Chondrocyte (in vitro differentiated cells): ENCODE results near the gene AHRR. TPM values are rescaled to one million over a fixed set of nuclear protein-coding genes. Genes with fewer than 3 reads are reported as not detected.

Experiments
- DNase-seq: peaks from one replicate; pipeline ENCODE4 v3.0.0; 2021; ENCODE audit warnings: mixed read lengths, low spot score
- H3K27ac Mint-ChIP-seq: one replicate; pipeline ENCODE4 v1.8.0; 2021; ENCODE audit warnings: mild to moderate bottlenecking, moderate library complexity, mixed read lengths; ENCODE audit not compliant: unreplicated experiment
- H3K27me3 Mint-ChIP-seq: 2 replicates; pipeline ENCODE4 v1.8.0; 2021; ENCODE audit warnings: low read depth, mixed read lengths
- H3K36me3 Mint-ChIP-seq: 2 replicates; pipeline ENCODE4 v1.8.0; 2021; ENCODE audit warnings: low read depth, mixed read lengths
- H3K4me1 Mint-ChIP-seq: 2 replicates; pipeline ENCODE4 v1.8.0; 2021; ENCODE audit warnings: low read depth, mild to moderate bottlenecking, mixed read lengths
- H3K4me3 Mint-ChIP-seq: one replicate; pipeline ENCODE4 v1.8.0; 2021; ENCODE audit warnings: mild to moderate bottlenecking, moderate library complexity, mixed read lengths; ENCODE audit not compliant: unreplicated experiment
- H3K9me3 Mint-ChIP-seq: 2 replicates; pipeline ENCODE4 v1.8.0; 2021; ENCODE audit warnings: low read depth, mixed read lengths
- total RNA-seq: library from RNA; stranded (reverse); gene quantifications from 3 replicates; pipeline ENCODE4 v1.2.1, GENCODE V29; 2021
- TF ChIP-seq, protein P1 (sequence below): fragments of 200-600 bp; sonication (generic); IDR thresholded peaks from 2 replicates; pipeline ENCODE4 v1.5.0; 2021; ENCODE audit warnings: antibody characterized with exemption, mild to moderate bottlenecking, moderate library complexity

Gene AHRR
- total RNA-seq, 1 donor from 2014 or later = 17.3 TPM

DNA sequence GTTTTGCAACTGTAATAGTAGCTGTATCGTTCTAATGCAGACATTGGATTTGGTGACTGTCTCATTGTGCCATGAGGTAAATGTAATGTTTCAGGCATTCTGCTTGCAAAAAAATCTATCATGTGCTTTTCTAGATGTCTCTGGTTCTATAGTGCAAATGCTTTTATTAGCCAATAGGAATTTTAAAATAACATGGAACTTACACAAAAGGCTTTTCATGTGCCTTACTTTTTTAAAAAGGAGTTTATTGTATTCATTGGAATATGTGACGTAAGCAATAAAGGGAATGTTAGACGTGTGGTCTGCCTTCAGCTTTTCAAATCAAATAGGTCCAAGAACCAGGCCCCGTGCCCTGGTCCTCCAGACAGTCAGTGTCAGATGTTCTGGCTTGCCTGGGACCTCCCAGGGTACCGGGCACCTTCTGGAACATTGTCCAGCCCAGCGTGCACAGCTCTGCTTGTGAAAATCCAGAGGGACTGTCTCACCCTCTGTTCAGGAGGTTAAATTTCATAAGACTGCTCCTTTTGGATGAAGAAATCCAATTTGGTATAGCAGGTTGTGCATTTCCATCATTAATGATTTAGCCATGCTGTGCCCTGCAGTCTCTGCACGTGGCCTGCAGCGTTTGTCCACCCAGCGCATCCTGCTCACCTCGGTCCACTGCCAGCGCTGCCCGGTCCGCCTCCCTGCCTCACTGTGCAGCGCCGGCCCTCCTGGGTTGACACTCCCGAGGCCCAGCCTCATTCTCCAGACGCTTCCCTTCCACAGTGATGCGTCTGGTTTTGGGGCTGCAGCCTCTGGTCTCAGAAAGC is 6.6 kb upstream of the AHRR start:
- TF ChIP-seq, protein P1, sequence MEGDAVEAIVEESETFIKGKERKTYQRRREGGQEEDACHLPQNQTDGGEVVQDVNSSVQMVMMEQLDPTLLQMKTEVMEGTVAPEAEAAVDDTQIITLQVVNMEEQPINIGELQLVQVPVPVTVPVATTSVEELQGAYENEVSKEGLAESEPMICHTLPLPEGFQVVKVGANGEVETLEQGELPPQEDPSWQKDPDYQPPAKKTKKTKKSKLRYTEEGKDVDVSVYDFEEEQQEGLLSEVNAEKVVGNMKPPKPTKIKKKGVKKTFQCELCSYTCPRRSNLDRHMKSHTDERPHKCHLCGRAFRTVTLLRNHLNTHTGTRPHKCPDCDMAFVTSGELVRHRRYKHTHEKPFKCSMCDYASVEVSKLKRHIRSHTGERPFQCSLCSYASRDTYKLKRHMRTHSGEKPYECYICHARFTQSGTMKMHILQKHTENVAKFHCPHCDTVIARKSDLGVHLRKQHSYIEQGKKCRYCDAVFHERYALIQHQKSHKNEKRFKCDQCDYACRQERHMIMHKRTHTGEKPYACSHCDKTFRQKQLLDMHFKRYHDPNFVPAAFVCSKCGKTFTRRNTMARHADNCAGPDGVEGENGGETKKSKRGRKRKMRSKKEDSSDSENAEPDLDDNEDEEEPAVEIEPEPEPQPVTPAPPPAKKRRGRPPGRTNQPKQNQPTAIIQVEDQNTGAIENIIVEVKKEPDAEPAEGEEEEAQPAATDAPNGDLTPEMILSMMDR = no peak
- Mint-ChIP-seq H3K27ac (no peak overlapping the region), H3K27me3 (no peaks in the 10 kb centered on the region), H3K4me3 (no peak overlapping the region), H3K4me1 (peaks cover 2% of the 10 kb centered on the region), H3K9me3 (no peaks in the 10 kb centered on the region), H3K36me3 (peaks cover 7% of the 10 kb centered on the region)
- no peak for DNase-seq

DNA sequence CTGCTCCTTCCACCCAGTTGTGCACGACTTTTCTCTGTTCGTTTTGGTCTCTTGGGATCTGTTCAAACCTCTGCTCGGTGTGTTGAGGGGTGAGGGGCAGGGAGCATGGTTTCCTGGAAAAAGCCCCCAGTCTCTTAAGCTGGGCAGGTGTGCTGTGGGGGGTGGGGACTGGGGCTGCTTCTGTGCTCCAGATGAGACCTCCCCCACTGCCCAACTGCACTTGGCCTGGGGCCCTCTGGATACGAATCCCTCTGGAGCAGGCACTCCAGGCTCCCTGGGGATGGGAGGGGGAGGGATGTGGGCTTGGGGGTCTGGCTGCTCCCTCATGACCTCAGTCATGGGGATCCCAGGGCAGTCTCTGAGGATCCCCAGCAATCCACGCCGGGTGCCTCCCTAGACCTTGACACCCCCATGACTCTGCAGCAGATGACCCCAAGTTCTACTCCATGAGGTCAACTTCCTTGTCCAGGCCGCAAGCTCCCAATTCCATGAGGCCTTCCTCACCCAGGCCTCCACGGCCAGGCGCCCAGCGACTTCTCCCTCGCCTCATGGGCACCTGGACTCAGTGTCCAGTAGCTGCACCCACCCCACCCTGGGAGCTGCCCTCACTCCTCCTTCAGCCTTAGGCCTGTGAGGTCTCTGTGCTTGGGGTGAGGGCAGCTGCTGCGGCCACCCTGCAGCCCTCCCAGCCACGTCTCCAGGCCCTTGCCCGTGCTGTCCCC is 5.9 kb upstream of the AHRR start:
- H3K4me1 Mint-ChIP-seq = peaks cover 7% of the 10 kb centered on the region
- DNase-seq = no peak
- no peaks in the 10 kb centered on the region for H3K27me3 Mint-ChIP-seq
- H3K4me3 Mint-ChIP-seq = no peak overlapping the region
- TF ChIP-seq, protein P1 = no peak
- H3K27ac Mint-ChIP-seq = no peak overlapping the region
- no peaks in the 10 kb centered on the region for H3K9me3 Mint-ChIP-seq
- peaks cover 7% of the 10 kb centered on the region for H3K36me3 Mint-ChIP-seq

DNA sequence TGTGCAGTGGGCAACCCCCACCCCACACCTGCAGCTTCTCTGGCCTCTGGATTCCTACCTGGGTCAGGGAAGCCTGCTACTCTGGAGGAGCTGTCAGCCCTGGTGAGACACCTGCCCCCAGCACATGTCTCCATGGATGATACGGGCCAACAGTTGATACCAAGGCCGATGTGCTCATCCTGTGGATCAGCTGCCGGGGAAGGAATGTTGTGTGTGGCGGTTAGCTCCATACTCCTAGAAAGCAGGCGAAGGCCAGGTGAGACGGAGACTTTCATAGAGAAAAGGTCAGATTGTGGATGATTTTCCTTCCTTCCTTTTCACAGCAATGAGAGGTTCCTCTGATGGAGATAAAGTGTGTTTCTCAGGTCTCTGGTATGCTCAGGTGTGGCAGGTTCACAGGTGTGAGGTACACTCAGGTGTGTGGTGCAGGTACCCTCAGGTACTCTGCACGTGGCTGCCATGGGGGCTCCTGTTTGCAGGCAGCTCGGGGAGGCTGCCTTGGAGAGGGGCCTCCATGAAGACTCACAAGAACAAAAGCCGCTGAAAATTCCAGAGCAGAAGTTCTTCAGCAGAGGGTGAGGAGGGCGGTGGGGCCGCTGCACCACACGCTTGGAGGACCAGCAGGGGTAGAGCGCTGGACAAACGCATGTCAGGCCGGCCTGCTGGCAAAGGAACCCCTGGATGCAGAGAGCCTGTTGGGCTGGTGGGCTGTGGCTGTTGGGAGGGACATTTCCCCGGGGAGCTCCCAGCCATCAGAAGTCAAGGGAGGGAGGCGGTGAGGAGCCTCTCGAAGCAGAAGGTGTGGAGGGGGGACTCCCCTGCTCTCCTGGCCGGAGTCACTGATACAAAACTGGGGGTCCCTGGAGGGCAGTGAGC is 5.1 kb upstream of the AHRR start:
- Mint-ChIP-seq H3K4me3 (no peak overlapping the region), H3K36me3 (peaks cover 7% of the 10 kb centered on the region), H3K27ac (peak overlapping the region; percentile 36), H3K27me3 (no peaks in the 10 kb centered on the region), H3K4me1 (peaks cover 8% of the 10 kb centered on the region), H3K9me3 (no peaks in the 10 kb centered on the region)
- TF ChIP-seq, protein P1 = no peak
- no peak for DNase-seq

DNA sequence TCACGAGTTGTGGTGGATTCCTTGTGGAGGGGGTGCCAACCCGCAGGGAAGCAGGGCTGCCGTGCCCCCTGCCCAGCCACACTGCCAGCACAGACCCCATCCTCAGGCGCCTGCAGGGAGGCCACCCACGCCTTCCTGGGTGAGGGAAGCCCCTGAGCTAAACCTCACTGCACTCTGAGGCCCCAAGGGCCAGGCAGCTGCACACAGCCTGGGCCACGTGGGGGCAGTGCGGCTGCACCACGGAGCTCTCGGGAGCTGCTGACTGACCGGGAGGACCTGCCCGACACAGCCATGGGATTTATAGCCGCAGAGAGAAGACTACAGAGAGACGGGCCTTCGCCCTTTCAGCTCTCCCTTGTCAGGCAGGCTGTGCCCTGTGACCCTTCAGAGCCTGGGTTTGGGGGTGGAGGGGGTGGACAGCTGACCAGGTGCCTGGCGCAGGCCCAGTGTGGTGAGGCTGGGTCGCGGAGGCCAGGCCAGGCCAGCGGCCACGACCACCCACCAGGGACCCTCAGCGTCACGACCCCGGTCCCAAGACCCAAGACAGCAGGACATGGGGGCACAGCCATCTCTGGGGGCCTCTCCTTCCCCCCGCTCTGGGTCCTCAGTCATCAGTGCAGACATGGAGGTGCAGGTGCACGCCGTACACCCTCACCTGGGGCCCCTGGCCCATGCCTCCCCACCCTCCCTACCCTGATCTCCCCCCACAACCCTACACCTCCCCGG is 4.3 kb upstream of the AHRR start:
- peaks cover 8% of the 10 kb centered on the region for H3K4me1 Mint-ChIP-seq
- H3K4me3 Mint-ChIP-seq = no peak overlapping the region
- TF ChIP-seq, protein P1 = peak; percentile 88
- H3K27me3 Mint-ChIP-seq = no peaks in the 10 kb centered on the region
- no peak for DNase-seq
- H3K27ac Mint-ChIP-seq = no peak overlapping the region
- no peaks in the 10 kb centered on the region for H3K9me3 Mint-ChIP-seq
- peaks cover 7% of the 10 kb centered on the region for H3K36me3 Mint-ChIP-seq
